CD14-positive monocyte (primary cell): ENCODE data around the gene ZNF275. TPM values are rescaled to one million over a fixed set of nuclear protein-coding genes. Genes with fewer than 3 reads are reported as not detected.
"Not testable (repeated sequence)": the region's sequence is repeated elsewhere in the genome, so short reads cannot be mapped to it uniquely, and the experiment has no call there.

ENCODE experiments used
- DNase-seq, 3 donors: peaks; one replicate each; pipeline ENCODE4 v3.0.0-alpha.2; 2011 to 2022
- H2AFZ ChIP-seq: 2 replicates; pipeline ENCODE4 v1.6.0; 2012; ENCODE audit warnings: mild to moderate bottlenecking, low read depth, low read length, inconsistent platforms; ENCODE audit not compliant: insufficient read depth, poor library complexity, severe bottlenecking
- H3K27ac ChIP-seq, 2 donors: 1 replicate in 1 of 2; 2 replicates in 1 of 2; pipeline ENCODE4 v1.5.1; 2012 to 2013; ENCODE audit warnings: low read length in 2 of 2, control low read depth in 1 of 2, inconsistent platforms in 1 of 2, low read depth in 1 of 2, mild to moderate bottlenecking in 1 of 2
- H3K27me3 ChIP-seq, 2 donors: one replicate each; pipeline versions ENCODE4 v1.6.0 to v1.6.1; 2011 to 2013; ENCODE audit warnings: low read length in 2 of 2; ENCODE audit not compliant: control insufficient read depth in 2 of 2, insufficient read depth in 2 of 2
- H3K36me3 ChIP-seq, 2 donors: replicated peaks in 1 of 2; 1 replicate in 1 of 2; 2 replicates in 1 of 2; pipeline versions ENCODE4 v1.5.1 to v1.6.1; 2012 to 2013; ENCODE audit warnings: low read length in 2 of 2, control low read depth in 1 of 2, inconsistent platforms in 1 of 2, mild to moderate bottlenecking in 1 of 2; ENCODE audit not compliant: insufficient read depth in 2 of 2, control insufficient read depth in 1 of 2
- H3K4me1 ChIP-seq, 2 donors: 1 replicate in 1 of 2; 2 replicates in 1 of 2; pipeline versions ENCODE4 v1.5.1 to v1.6.1; 2012 to 2013; ENCODE audit warnings: low read length in 2 of 2, control low read depth in 1 of 2, inconsistent platforms in 1 of 2, mild to moderate bottlenecking in 1 of 2, moderate library complexity in 1 of 2; ENCODE audit not compliant: insufficient read depth in 2 of 2, control insufficient read depth in 1 of 2
- H3K4me2 ChIP-seq: replicated peaks from 2 replicates; pipeline ENCODE3; 2012; ENCODE audit warnings: low read length, moderate library complexity, mild to moderate bottlenecking; ENCODE audit not compliant: poor library complexity, severe bottlenecking; ENCODE audit errors: extremely low read depth
- H3K4me3 ChIP-seq, 3 experiments: fragments of 200-600 bp in 1 of 3; sonication (generic) in 1 of 3; replicated peaks in 1 of 3; 1 replicate in 2 of 3; 2 replicates in 1 of 3; pipeline ENCODE4 v1.5.1; 2011 to 2013; ENCODE audit warnings: low read length in 3 of 3, mild to moderate bottlenecking in 3 of 3, control low read depth in 2 of 3, low read depth in 2 of 3, inconsistent platforms in 1 of 3, moderate library complexity in 1 of 3
- H3K79me2 ChIP-seq: 2 replicates; pipeline ENCODE4 v1.6.0; 2012; ENCODE audit warnings: mild to moderate bottlenecking, control low read depth, inconsistent platforms, low read length, moderate library complexity; ENCODE audit not compliant: insufficient read depth
- H3K9ac ChIP-seq: 2 replicates; pipeline ENCODE4 v1.6.0; 2017; ENCODE audit warnings: low read length, mild to moderate bottlenecking; ENCODE audit not compliant: insufficient read depth, poor library complexity, severe bottlenecking
- H3K9me3 ChIP-seq, 2 donors: replicated peaks in 1 of 2; 1 replicate in 1 of 2; 2 replicates in 1 of 2; pipeline versions ENCODE4 v1.5.1 to v1.6.1; 2012 to 2013; ENCODE audit warnings: low read length in 2 of 2, control low read depth in 1 of 2; ENCODE audit not compliant: control insufficient read depth in 1 of 2, insufficient read depth in 1 of 2
- H4K20me1 ChIP-seq: 2 replicates; pipeline ENCODE4 v1.6.0; 2012; ENCODE audit warnings: mild to moderate bottlenecking, low read length, control low read depth, moderate library complexity; ENCODE audit not compliant: insufficient read depth
- H3K27ac Mint-ChIP-seq, 7 donors: one replicate each; pipeline ENCODE4 v1.8.0; 2020; ENCODE audit warnings: mild to moderate bottlenecking in 7 of 7, mixed read lengths in 7 of 7, moderate library complexity in 6 of 7, inconsistent platforms in 2 of 7
- H3K27me3 Mint-ChIP-seq, 3 donors: one replicate each; pipeline ENCODE4 v1.8.0; 2021 to 2022; ENCODE audit warnings: low read depth in 3 of 3, mild to moderate bottlenecking in 3 of 3, mixed read lengths in 3 of 3, moderate library complexity in 3 of 3, inconsistent platforms in 1 of 3
- H3K36me3 Mint-ChIP-seq, 2 donors: one replicate each; pipeline ENCODE4 v1.8.0; 2020; ENCODE audit warnings: mixed read lengths in 2 of 2, inconsistent platforms in 1 of 2, mild to moderate bottlenecking in 1 of 2
- H3K4me1 Mint-ChIP-seq: one replicate; pipeline ENCODE4 v1.8.0; 2020; ENCODE audit warnings: mild to moderate bottlenecking, mixed read lengths
- H3K4me3 Mint-ChIP-seq, 2 donors: one replicate each; pipeline ENCODE4 v1.8.0; 2020; ENCODE audit warnings: mild to moderate bottlenecking in 2 of 2, mixed read lengths in 2 of 2, moderate library complexity in 1 of 2
- H3K9me3 Mint-ChIP-seq, 7 donors: one replicate each; pipeline ENCODE4 v1.8.0; 2020 to 2022; ENCODE audit warnings: mixed read lengths in 7 of 7, mild to moderate bottlenecking in 6 of 7, moderate library complexity in 6 of 7, inconsistent platforms in 2 of 7
- WGBS: methylation state at CpG from one replicate; pipeline ENCODE4 v1.1.5; 2013; ENCODE audit warnings: missing lambda C conversion rate; ENCODE audit not compliant: insufficient coverage; 5-methylcytosine and 5-hydroxymethylcytosine counted together
- intact Hi-C, 2 donors: fragments of 100-400 bp; cut with micrococcal nuclease; formaldehyde crosslinking; loops; one replicate each; pipeline versions ENCODE4 v1.15.0 to v1.15.1; 2023
- polyA plus RNA-seq, 3 donors: library from polyadenylated mRNA; depleted of rRNA in 1 of 3; unstranded in 2 of 3; stranded (reverse) in 1 of 3; fragments of 300-500 nt in 2 of 3; fragments of >200 nt in 1 of 3; fragmentation: Illumina TruSeq in 2 of 3; gene quantifications; 1 replicate in 2 of 3; 2 replicates in 1 of 3; pipeline ENCODE4 v1.2.3, GENCODE V29; 2012 to 2021
- TF ChIP-seq, protein P1 (sequence below): fragments of 200-600 bp; IDR thresholded peaks from one replicate; pipeline ENCODE4 v1.8.0; 2022; ENCODE audit warnings: antibody characterized with exemption, mild to moderate bottlenecking

ZNF275 gene
- polyA plus RNA-seq, 3 donors = 1.0 to 4.7 (median 2.1) TPM

DNA sequence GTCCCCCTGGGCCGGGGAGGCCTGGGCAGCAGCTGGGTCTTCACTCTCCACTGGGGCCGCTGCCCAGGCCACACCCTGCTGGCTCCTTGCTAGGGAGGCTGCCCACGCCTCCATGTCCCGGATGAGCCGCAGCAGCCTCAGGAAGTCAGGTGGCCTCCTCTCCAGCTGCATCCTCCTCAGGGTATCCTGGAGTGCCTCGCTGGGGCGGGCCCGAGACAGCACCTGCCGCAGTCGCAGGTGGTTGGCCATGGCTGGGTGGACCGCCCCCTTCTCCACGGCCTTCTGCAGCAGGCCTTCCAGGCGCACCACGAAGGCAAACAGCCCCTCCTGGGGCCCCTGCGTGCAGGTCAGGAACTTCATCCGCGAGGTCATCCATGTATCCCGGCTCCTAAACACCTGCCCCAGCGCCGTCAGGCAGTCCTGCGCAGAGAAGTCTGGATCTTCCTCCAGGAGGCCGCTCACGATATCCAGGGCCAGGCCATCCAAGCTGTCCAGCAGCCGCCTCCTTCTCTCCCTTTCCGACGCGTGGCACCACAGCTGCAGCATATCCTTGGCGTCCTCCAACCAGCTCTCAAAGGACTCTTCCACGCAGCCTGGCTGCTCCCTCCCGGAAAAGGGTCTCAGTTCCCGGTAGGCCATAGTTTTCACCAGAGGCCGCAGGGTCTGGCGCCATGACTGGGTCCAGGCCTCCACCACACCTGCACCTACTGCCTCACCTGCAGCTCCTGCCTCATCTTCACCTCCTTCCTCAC lies 14.5 kb upstream of the ZNF275 start:
- Histone ChIP-seq H3K27me3 (peaks cover 7 to 15% of the 10 kb centered on the region in 2 donors), H3K4me3 (no peak overlapping the region), H3K9me3 (no peaks in the 10 kb centered on the region), H3K27ac (no peak overlapping the region), H3K4me1 (no peaks in the 10 kb centered on the region), H2AFZ (no peak overlapping the region), H3K36me3 (no peaks in the 10 kb centered on the region), H3K9ac (no peak overlapping the region), H4K20me1 (no peaks in the 10 kb centered on the region), H3K4me2 (no peak overlapping the region), H3K79me2 (no peaks in the 10 kb centered on the region)
- H3K27ac Mint-ChIP-seq = no peak overlapping the region
- no peaks in the 10 kb centered on the region for H3K36me3 Mint-ChIP-seq
- peaks cover 0 to 8% (median under 1%) of the 10 kb centered on the region in 7 donors for H3K9me3 Mint-ChIP-seq
- WGBS = 92% methylated on average over 14 of the region's 33 CpGs
- no peaks in the 10 kb centered on the region for H3K4me1 Mint-ChIP-seq
- peaks cover 21 to 28% (median 22%) of the 10 kb centered on the region in 3 donors for H3K27me3 Mint-ChIP-seq
- H3K4me3 Mint-ChIP-seq = no peak overlapping the region
- TF ChIP-seq, protein P1, sequence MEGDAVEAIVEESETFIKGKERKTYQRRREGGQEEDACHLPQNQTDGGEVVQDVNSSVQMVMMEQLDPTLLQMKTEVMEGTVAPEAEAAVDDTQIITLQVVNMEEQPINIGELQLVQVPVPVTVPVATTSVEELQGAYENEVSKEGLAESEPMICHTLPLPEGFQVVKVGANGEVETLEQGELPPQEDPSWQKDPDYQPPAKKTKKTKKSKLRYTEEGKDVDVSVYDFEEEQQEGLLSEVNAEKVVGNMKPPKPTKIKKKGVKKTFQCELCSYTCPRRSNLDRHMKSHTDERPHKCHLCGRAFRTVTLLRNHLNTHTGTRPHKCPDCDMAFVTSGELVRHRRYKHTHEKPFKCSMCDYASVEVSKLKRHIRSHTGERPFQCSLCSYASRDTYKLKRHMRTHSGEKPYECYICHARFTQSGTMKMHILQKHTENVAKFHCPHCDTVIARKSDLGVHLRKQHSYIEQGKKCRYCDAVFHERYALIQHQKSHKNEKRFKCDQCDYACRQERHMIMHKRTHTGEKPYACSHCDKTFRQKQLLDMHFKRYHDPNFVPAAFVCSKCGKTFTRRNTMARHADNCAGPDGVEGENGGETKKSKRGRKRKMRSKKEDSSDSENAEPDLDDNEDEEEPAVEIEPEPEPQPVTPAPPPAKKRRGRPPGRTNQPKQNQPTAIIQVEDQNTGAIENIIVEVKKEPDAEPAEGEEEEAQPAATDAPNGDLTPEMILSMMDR = no peak
- intact Hi-C loops = no loop called here
- DNase-seq = no peak

DNA sequence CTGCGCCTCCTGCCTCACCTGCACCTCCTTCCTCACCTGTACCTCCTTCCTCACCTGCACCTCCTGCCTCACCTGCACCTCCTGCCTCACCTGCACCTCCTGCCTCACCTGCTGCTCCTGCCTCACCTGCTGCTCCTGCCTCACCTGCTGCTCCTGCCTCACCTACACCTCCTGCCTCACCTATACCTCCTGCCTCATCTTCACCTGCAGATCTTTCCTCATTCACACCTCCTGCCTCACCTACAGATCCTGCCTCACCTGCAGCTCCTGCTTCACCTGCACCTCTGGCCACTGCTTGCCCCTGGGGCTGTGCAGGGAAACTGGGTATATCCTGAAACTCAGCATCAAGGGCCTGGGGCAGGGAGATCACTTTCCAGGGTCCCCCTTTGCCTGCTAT lies 13.9 kb upstream of the ZNF275 start:
- H4K20me1 ChIP-seq, H3K4me2 ChIP-seq, H3K27ac ChIP-seq, H3K4me3 Mint-ChIP-seq, H3K4me3 ChIP-seq, H3K27ac Mint-ChIP-seq, intact Hi-C loops, H3K36me3 Mint-ChIP-seq, H3K9me3 ChIP-seq, H2AFZ ChIP-seq, H3K79me2 ChIP-seq, H3K4me1 ChIP-seq, H3K36me3 ChIP-seq, H3K4me1 Mint-ChIP-seq, H3K9me3 Mint-ChIP-seq, H3K9ac ChIP-seq, DNase-seq: not testable (repeated sequence)
- peaks cover 21 to 30% (median 22%) of the 10 kb centered on the region in 3 donors for H3K27me3 Mint-ChIP-seq
- peaks cover 7 to 15% of the 10 kb centered on the region in 2 donors for H3K27me3 ChIP-seq
- WGBS = 100% methylated on average over 1 of the region's 1 CpG
